Measurements from ENCODE around the gene CCL17. TPM values are rescaled to one million over a fixed set of nuclear protein-coding genes. Genes with fewer than 3 reads are reported as not detected.
A peak's percentile ranks its signal among the peaks of the same experiment; 100 is the strongest.
"Not testable (repeated sequence)": the region's sequence is repeated elsewhere in the genome, so short reads cannot be mapped to it uniquely, and the experiment has no call there.

CCL17 gene
- polyA plus RNA-seq, 4 donors: 0.25 TPM; not detected in 3

GRCh38 chr16:57394444-57394843, 10.1 kb upstream of the CCL17 start:
- no peak for DNase-seq (ENCODE audit: low read depth in 4 of 4, low spot score in 2 of 4)

GRCh38 chr16:57395026-57395425, 9.5 kb upstream of the CCL17 start:
- no peak for DNase-seq (ENCODE audit: low read depth in 4 of 4, low spot score in 2 of 4)

- no peak for DNase-seq (ENCODE audit: low read depth in 4 of 4, low spot score in 2 of 4)
These were observed 7.8 kb upstream of the CCL17 start for GRCh38 chr16:57396786-57397185.

- DNase-seq (ENCODE audit: low read depth in 4 of 4, low spot score in 2 of 4): not testable (repeated sequence)
These were observed 7.1 kb upstream of the CCL17 start for GRCh38 chr16:57397493-57397892.

GRCh38 chr16:57401943-57402640, 2.5 kb upstream of the CCL17 start:
- DNase-seq (ENCODE audit: low read depth in 4 of 4, low spot score in 2 of 4): no peak

GRCh38 chr16:57405097-57405496, 530 bp downstream of the CCL17 start:
- DNase-seq (ENCODE audit: low read depth in 4 of 4, low spot score in 2 of 4): no peak

- DNase-seq (ENCODE audit: low read depth in 4 of 4, low spot score in 2 of 4): no peak
These were observed 2.3 kb downstream of the CCL17 start for GRCh38 chr16:57406881-57407280.

- no peak for DNase-seq (ENCODE audit: low read depth in 4 of 4, low spot score in 2 of 4)
These were observed 3.2 kb downstream of the CCL17 start for GRCh38 chr16:57407521-57408353.

GRCh38 chr16:57409065-57409464, 4.5 kb downstream of the CCL17 start:
- no peak for DNase-seq (ENCODE audit: low read depth in 4 of 4, low spot score in 2 of 4)

GRCh38 chr16:57409870-57410587, 5.5 kb downstream of the CCL17 start:
- no peak for DNase-seq (ENCODE audit: low read depth in 4 of 4, low spot score in 2 of 4)

- no peak for DNase-seq (ENCODE audit: low read depth in 4 of 4, low spot score in 2 of 4)
These were observed 6.9 kb downstream of the CCL17 start for GRCh38 chr16:57411362-57411976.

GRCh38 chr16:57412584-57412983, 8.0 kb downstream of the CCL17 start:
- DNase-seq (ENCODE audit: low read depth in 4 of 4, low spot score in 2 of 4): no peak

- no peak for DNase-seq (ENCODE audit: low read depth in 4 of 4, low spot score in 2 of 4)
These were observed 8.7 kb downstream of the CCL17 start for GRCh38 chr16:57413301-57413730.

GRCh38 chr16:57413733-57414132, 9.2 kb downstream of the CCL17 start:
- DNase-seq (ENCODE audit: low read depth in 4 of 4, low spot score in 2 of 4): no peak

GRCh38 chr16:57416084-57416483, 11.5 kb downstream of the CCL17 start:
- no peak for DNase-seq (ENCODE audit: low read depth in 4 of 4, low spot score in 2 of 4)

GRCh38 chr16:57419506-57419905, 14.9 kb downstream of the CCL17 start:
- DNase-seq (ENCODE audit: low read depth in 4 of 4, low spot score in 2 of 4): no peak

GRCh38 chr16:57422026-57422944, 17.7 kb downstream of the CCL17 start:
- peak in 2 of 4 donors; percentile 31 to 46 for DNase-seq (ENCODE audit: low read depth in 4 of 4, low spot score in 2 of 4)

- DNase-seq (ENCODE audit: low read depth in 4 of 4, low spot score in 2 of 4): no peak
These were observed 18.6 kb downstream of the CCL17 start for GRCh38 chr16:57423152-57423551.

GRCh38 chr16:57424583-57424982, 20.0 kb downstream of the CCL17 start:
- no peak for DNase-seq (ENCODE audit: low read depth in 4 of 4, low spot score in 2 of 4)

- no peak for DNase-seq (ENCODE audit: low read depth in 4 of 4, low spot score in 2 of 4)
These were observed 21.8 kb downstream of the CCL17 start for GRCh38 chr16:57426356-57426755.
